T1000 (cell line): ENCODE data around the gene NELFB.

ENCODE experiments used
- DNase-seq: peaks from one replicate; lab custom pipeline; 2025; ENCODE audit warnings: mixed read lengths; lab: John Stamatoyannopoulos, UW

Gene NELFB

GRCh38 chr9:137223078-137223970 is 31.8 kb upstream of the NELFB start:
- DNase-seq: peak; percentile 96

GRCh38 chr9:137224830-137225694 is 30.1 kb upstream of the NELFB start, which contains the start of gene CYSRT1:
Gene CYSRT1, plus strand, starts transcription at chr9:137225174. Its CDS starts 448 bp downstream, at chr9:137225622.
- DNase-seq: no peak

- DNase-seq: no peak
Measured at GRCh38 chr9:137225699-137226331, 29.3 kb upstream of the NELFB start.

- DNase-seq: no peak
Measured at GRCh38 chr9:137226338-137227053, 28.6 kb upstream of the NELFB start.

- DNase-seq: peak; percentile 38
Measured at GRCh38 chr9:137227054-137227852, 27.9 kb upstream of the NELFB start, which contains the start of gene RNF224. Gene RNF224, plus strand, starts transcription at chr9:137227502. Its CDS starts 834 bp downstream, at chr9:137228336.

- DNase-seq: no peak
Measured at GRCh38 chr9:137227853-137228505, 27.1 kb upstream of the NELFB start.

GRCh38 chr9:137228506-137228967 is 26.6 kb upstream of the NELFB start:
- no peak for DNase-seq

GRCh38 chr9:137228968-137229896 is 25.9 kb upstream of the NELFB start:
- no peak for DNase-seq

- no peak for DNase-seq
Measured at GRCh38 chr9:137229903-137230704, 25.0 kb upstream of the NELFB start.

- no peak for DNase-seq
Measured at GRCh38 chr9:137230705-137231371, 24.3 kb upstream of the NELFB start, which contains the start of gene SLC34A3. Gene SLC34A3, plus strand, starts transcription at chr9:137230901. Its CDS starts 802 bp downstream, at chr9:137231703.

- DNase-seq: no peak
Measured at GRCh38 chr9:137231372-137232039, 23.6 kb upstream of the NELFB start.

- DNase-seq: no peak
Measured at GRCh38 chr9:137232101-137232500, 23.0 kb upstream of the NELFB start.

GRCh38 chr9:137232510-137232909 is 22.6 kb upstream of the NELFB start:
- no peak for DNase-seq

- DNase-seq: no peak
Measured at GRCh38 chr9:137233143-137233980, 21.8 kb upstream of the NELFB start.

- no peak for DNase-seq
Measured at GRCh38 chr9:137234055-137234697, 21.0 kb upstream of the NELFB start.
